GM23248 (cell line): Measurements from ENCODE around the gene PLA2G5.

Source experiments
- EZH2 ChIP-seq: fragments of 200-600 bp; sonication (generic); IDR thresholded peaks from 2 replicates; pipeline ENCODE4 v1.6.1; 2018; ENCODE audit warnings: antibody characterized with exemption, mild to moderate bottlenecking; ENCODE audit not compliant: insufficient read depth, poor library complexity, severe bottlenecking
- EZH2phosphoT487 ChIP-seq: fragments of 200-600 bp; sonication (generic); IDR thresholded peaks from 2 replicates; pipeline ENCODE4 v1.6.1; 2018; ENCODE audit warnings: antibody characterized with exemption, moderate library complexity, mild to moderate bottlenecking, low read depth; ENCODE audit not compliant: insufficient read depth

GRCh38 chr1:20081353-20081810, 11.4 kb downstream of the PLA2G5 start:
- TF ChIP-seq EZH2 (no peak), EZH2phosphoT487 (no peak)
